GM12878 (cell line): ENCODE data around the gene CYP24A1.

Experiments used
- CREB1 ChIP-seq: IDR thresholded peaks from 2 replicates; pipeline ENCODE4 v1.6.1; 2012; ENCODE audit warnings: low read depth, mild to moderate bottlenecking, inconsistent platforms
- CTCF ChIP-seq, 3 experiments: IDR thresholded peaks in 2 of 3; conservative IDR thresholded peaks in 1 of 3; 2 replicates each; pipeline ENCODE4 v1.5.1; 2011; ENCODE audit warnings: low read depth in 3 of 3, low read length in 3 of 3, mild to moderate bottlenecking in 3 of 3, control low read depth in 2 of 3, moderate library complexity in 2 of 3, inconsistent platforms in 1 of 3, mixed read lengths in 1 of 3; ENCODE audit not compliant: control insufficient read depth in 2 of 3, insufficient read depth in 1 of 3; ENCODE audit errors: extremely low read depth in 1 of 3
- E2F4 ChIP-seq: IDR thresholded peaks from 2 replicates; pipeline ENCODE4 v1.6.1; 2012; ENCODE audit warnings: low read depth, low read length, improper control_type of control experiment
- MAX ChIP-seq: IDR thresholded peaks from 2 replicates; pipeline ENCODE4 v1.6.1; 2012; ENCODE audit warnings: low read depth, low read length, improper control_type of control experiment
- POLR2A ChIP-seq: IDR thresholded peaks from 2 replicates; pipeline ENCODE4 v1.6.1; 2011; ENCODE audit warnings: low read depth, mild to moderate bottlenecking, low read length
- SP1 ChIP-seq: IDR thresholded peaks from one replicate; pipeline ENCODE4 v1.6.1; 2011; ENCODE audit warnings: low read depth, low read length
- YBX1 ChIP-seq: fragments of 450-650 bp; IDR thresholded peaks from 2 replicates; pipeline ENCODE4 v1.6.1; 2016; ENCODE audit warnings: antibody characterized with exemption

GRCh38 chr20:54129350-54129749 is 44.4 kb downstream of the CYP24A1 start:
- TF ChIP-seq SP1: no peak
- TF ChIP-seq YBX1: no peak
- no peak for TF ChIP-seq CTCF (IDR thresholded peaks at IDR 0.05 in 2 of 3, conservative IDR thresholded peaks at IDR 0.05 in 1 of 3; ENCODE audit: control insufficient read depth in 2 of 3, extremely low read depth in 1 of 3, insufficient read depth in 1 of 3, low read depth in 3 of 3, low read length in 3 of 3)
- TF ChIP-seq MAX: no peak
- TF ChIP-seq E2F4: no peak
- TF ChIP-seq CREB1: no peak
- TF ChIP-seq POLR2A: no peak
